Activated CD8-positive, alpha-beta memory T cell treated with anti-CD3 and anti-CD28 coated beads, Interleukin-2, amount 50 U/mL, for 4 hours (primary cell): Measurements from ENCODE around the gene PSMB10.
A peak's percentile ranks its signal among the peaks of the same experiment; 100 is the strongest.
"Not testable (repeated sequence)": the region's sequence is repeated elsewhere in the genome, so short reads cannot be mapped to it uniquely, and the experiment has no call there.

Experiments used
- DNase-seq: peaks from one replicate; pipeline ENCODE4 v3.0.0-alpha.2; 2020

PSMB10 gene

GRCh38 chr16:67924140-67924906 lies 12.3 kb downstream of the PSMB10 start:
- DNase-seq: no peak

- no peak for DNase-seq
Observed at GRCh38 chr16:67923414-67924116, 13.1 kb downstream of the PSMB10 start.

- DNase-seq: no peak
Observed at GRCh38 chr16:67922740-67923139, 13.9 kb downstream of the PSMB10 start.

GRCh38 chr16:67922221-67922620 lies 14.4 kb downstream of the PSMB10 start:
- DNase-seq: no peak

- no peak for DNase-seq
Observed at GRCh38 chr16:67919622-67920221, 16.9 kb downstream of the PSMB10 start.

GRCh38 chr16:67917852-67918236 lies 18.8 kb downstream of the PSMB10 start:
- DNase-seq: no peak

- DNase-seq: no peak
Observed at GRCh38 chr16:67917140-67917851, 19.4 kb downstream of the PSMB10 start.

- DNase-seq: no peak
Observed at GRCh38 chr16:67915831-67916723, 20.6 kb downstream of the PSMB10 start.

GRCh38 chr16:67915496-67915769 lies 21.2 kb downstream of the PSMB10 start:
- not testable (repeated sequence) for DNase-seq

GRCh38 chr16:67914758-67915495 lies 21.7 kb downstream of the PSMB10 start:
- no peak for DNase-seq

GRCh38 chr16:67910158-67910557 lies 26.5 kb downstream of the PSMB10 start:
- DNase-seq: no peak

- DNase-seq: no peak
Observed at GRCh38 chr16:67909056-67909742, 27.5 kb downstream of the PSMB10 start.

GRCh38 chr16:67907397-67908180 lies 29.1 kb downstream of the PSMB10 start:
- DNase-seq: no peak

- no peak for DNase-seq
Observed at GRCh38 chr16:67902831-67903230, 33.8 kb downstream of the PSMB10 start.

GRCh38 chr16:67901734-67902133 lies 34.9 kb downstream of the PSMB10 start:
- DNase-seq: no peak

GRCh38 chr16:67897231-67897630 lies 39.4 kb downstream of the PSMB10 start:
- no peak for DNase-seq

GRCh38 chr16:67893743-67894399 lies 42.8 kb downstream of the PSMB10 start:
- no peak for DNase-seq

- DNase-seq: peak; percentile 90
Observed at GRCh38 chr16:67892899-67893742, 43.5 kb downstream of the PSMB10 start, which contains the start of gene PSKH1. TSS of gene PSKH1 (plus strand) at chr16:67893254. CDS start at chr16:67908750, 15,496 bp downstream.

GRCh38 chr16:67892375-67892774 lies 44.3 kb downstream of the PSMB10 start:
- no peak for DNase-seq
